C4-2B (cell line): Measurements from ENCODE around the gene HAUS1.
A peak's percentile ranks its signal among the peaks of the same experiment; 100 is the strongest.
"Not testable (repeated sequence)": the region's sequence is repeated elsewhere in the genome, so short reads cannot be mapped to it uniquely, and the experiment has no call there.

Experiments used
- H3K27ac ChIP-seq: fragments of 450-650 bp; 2 replicates; pipeline ENCODE4 v1.5.1; 2017
- CTCF ChIP-seq: fragments of 450-650 bp; conservative IDR thresholded peaks from 2 replicates; pipeline ENCODE4 v1.5.1; 2017; ENCODE audit warnings: mild to moderate bottlenecking
- ZFX ChIP-seq: fragments of 450-650 bp; IDR thresholded peaks from 2 replicates; pipeline ENCODE4 v1.6.1; 2017

HAUS1 gene

GRCh38 chr18:46113751-46114150 lies 9.6 kb downstream of the HAUS1 start:
- no peak overlapping the region for H3K27ac ChIP-seq
- no peak for TF ChIP-seq ZFX
- no peak for TF ChIP-seq CTCF

GRCh38 chr18:46126625-46127024 lies 22.4 kb downstream of the HAUS1 start:
- H3K27ac ChIP-seq, result not testable (repeated sequence)

- no peak overlapping the region for H3K27ac ChIP-seq
- TF ChIP-seq ZFX, result no peak
- TF ChIP-seq CTCF, result no peak
Measured at GRCh38 chr18:46130061-46130460, 25.9 kb downstream of the HAUS1 start.

- not testable (repeated sequence) for H3K27ac ChIP-seq
Measured at GRCh38 chr18:46130549-46130948, 26.4 kb downstream of the HAUS1 start.

- no peak overlapping the region for H3K27ac ChIP-seq
Measured at GRCh38 chr18:46133534-46133933, 29.3 kb downstream of the HAUS1 start.

GRCh38 chr18:46134920-46135675 lies 30.9 kb downstream of the HAUS1 start:
- TF ChIP-seq CTCF, result no peak
- TF ChIP-seq ZFX, result no peak
- H3K27ac ChIP-seq, result no peak overlapping the region

More at GRCh38 chr18:46133534-46133933, 29.3 kb downstream of the HAUS1 start:
- TF ChIP-seq ZFX, result no peak
- TF ChIP-seq CTCF, result no peak

GRCh38 chr18:46140173-46140572 lies 36.0 kb downstream of the HAUS1 start:
- no peak for TF ChIP-seq ZFX
- H3K27ac ChIP-seq, result no peak overlapping the region

GRCh38 chr18:46141199-46141598 lies 37.0 kb downstream of the HAUS1 start:
- H3K27ac ChIP-seq, result no peak overlapping the region
- no peak for TF ChIP-seq ZFX
- TF ChIP-seq CTCF, result no peak

- H3K27ac ChIP-seq, result no peak overlapping the region
Measured at GRCh38 chr18:46148810-46149209, 44.6 kb downstream of the HAUS1 start.

More at GRCh38 chr18:46148810-46149209, 44.6 kb downstream of the HAUS1 start:
- TF ChIP-seq ZFX (no peak), CTCF (peak; percentile 76)
